ENCODE measurements around the gene TRMT2A. TPM values are rescaled to one million over a fixed set of nuclear protein-coding genes. Genes with fewer than 3 reads are reported as not detected.

Gene TRMT2A
- total and polyA plus RNA-seq, 2 of the 8 experiments (the other 6 are each of a cell fraction or from before 2014, with no cell fraction given): 44.9 to 50.3 TPM

DNA sequence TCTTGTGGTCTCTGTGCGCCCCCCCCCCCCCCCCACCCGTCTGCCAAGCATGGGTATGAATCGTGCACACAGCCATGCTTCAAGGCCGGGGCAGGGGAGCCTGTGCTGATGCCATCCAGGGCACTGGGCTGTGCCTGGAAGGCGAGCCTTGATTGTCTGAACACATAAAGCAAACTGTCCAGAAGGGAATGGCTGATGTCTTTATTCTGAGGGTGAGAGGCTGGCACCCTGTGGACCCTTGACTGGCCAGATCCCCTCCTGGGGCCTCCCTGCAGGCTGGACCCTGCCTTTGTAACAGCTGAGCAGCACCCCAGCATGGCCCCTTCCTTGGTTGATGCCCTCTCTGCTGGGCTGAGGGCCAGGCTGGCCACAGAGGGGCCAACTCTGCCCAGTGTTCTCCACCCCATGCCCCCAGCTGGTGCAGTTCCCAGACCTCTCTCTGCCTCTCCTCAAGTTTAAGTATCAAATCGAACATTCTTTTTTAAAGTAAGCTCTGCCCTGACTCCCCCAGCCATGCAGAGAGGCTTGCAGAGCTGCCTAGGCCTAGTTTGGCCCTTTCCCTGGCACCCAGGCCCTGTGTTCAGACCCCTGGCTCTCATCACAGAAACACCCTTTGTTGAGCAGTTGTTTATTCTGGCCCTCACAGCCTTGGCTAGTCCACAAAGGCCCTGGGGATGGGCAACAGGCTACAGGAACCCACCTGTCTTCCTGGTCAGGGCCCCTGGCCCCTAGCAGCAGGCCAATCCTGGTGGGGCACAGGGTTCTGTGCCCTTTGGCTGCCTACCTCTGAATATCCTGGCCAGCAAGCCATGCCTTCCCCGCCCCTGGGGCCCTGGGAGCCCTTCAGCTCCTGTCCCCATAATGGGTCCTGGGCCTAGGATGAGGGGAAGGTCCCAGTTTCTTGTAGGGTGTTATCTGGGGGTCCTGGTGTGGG, 5.1 kb downstream of the TRMT2A start:
- Histone ChIP-seq H2BK5ac (ENCODE audit: low read depth, low read length) (no peak overlapping the region), H3K79me1 (ENCODE audit: low read depth, low read length) (peaks cover 6% of the 10 kb centered on the region; the same call in 1 of the 2 replicates), H4K20me1 (replicated peaks in 1 of 2; ENCODE audit: control insufficient read depth in 1 of 2, insufficient read depth in 2 of 2, low read length in 2 of 2) (peaks cover 16 to 29% of the 10 kb centered on the region in 2 experiments), H3K4ac (replicated peaks; ENCODE audit: insufficient read length, low read depth, low read length) (no peak overlapping the region), H3K27me3 (replicated peaks in 1 of 4; ENCODE audit: control insufficient read depth in 3 of 4, extremely low read depth in 1 of 4, insufficient read depth in 3 of 4, low read length in 3 of 4) (no peaks in the 10 kb centered on the region), H3K18ac (ENCODE audit: extremely low read depth, low read length) (no peak overlapping the region), H3K23ac (ENCODE audit: insufficient read length) (no peak overlapping the region), H3K56ac (replicated peaks; ENCODE audit: insufficient read length, low read depth, low read length) (no peak overlapping the region), H3K9ac (replicated peaks in 1 of 4; ENCODE audit: extremely low read depth in 1 of 4, low read depth in 3 of 4, low read length in 3 of 4) (no peak overlapping the region), H2BK12ac (ENCODE audit: low read depth, low read length) (no peak overlapping the region), H3K14ac (ENCODE audit: insufficient read length) (no peak overlapping the region), H3K23me2 (ENCODE audit: low read depth, low read length) (no peaks in the 10 kb centered on the region; the same call in 1 of the 2 replicates), H3K27ac (ENCODE audit: low read depth, low read length) (0 out of 2 replicates have a peak overlapping the region, but pooled peaks have one; percentile 8), H2BK20ac (ENCODE audit: low read length) (no peak overlapping the region), H2BK120ac (replicated peaks; ENCODE audit: low read depth, low read length) (no peak overlapping the region), H3K79me2 (ENCODE audit: control insufficient read depth in 1 of 2, insufficient read depth in 2 of 2, low read length in 2 of 2) (peaks cover 0 to 16% of the 10 kb centered on the region in 2 experiments; a peak in 1 of 4 replicates), H4K5ac (ENCODE audit: insufficient read length, low read depth, low read length) (no peak overlapping the region), H3K4me1 (replicated peaks in 1 of 4; ENCODE audit: control insufficient read depth in 3 of 4, insufficient read depth in 4 of 4, low read length in 3 of 4) (no peaks in the 10 kb centered on the region), H3K36me3 (ENCODE audit: control insufficient read depth in 2 of 4, insufficient read depth in 4 of 4, low read length in 3 of 4) (peaks cover 37 to 53% (median 50%) of the 10 kb centered on the region in 4 experiments), H4K8ac (ENCODE audit: extremely low read depth, insufficient read depth, low read length) (peak overlapping the region; percentile 12; the same call in 1 of the 2 replicates), H2AFZ (ENCODE audit: low read length) (no peak overlapping the region), H4K91ac (replicated peaks; ENCODE audit: insufficient read length, low read length) (no peak overlapping the region), H3K4me3 (ENCODE audit: extremely low read depth in 1 of 4, insufficient read depth in 2 of 4, low read depth in 3 of 4, low read length in 4 of 4) (no peak overlapping the region), H3K9me3 (ENCODE audit: insufficient read depth in 2 of 2, low read depth in 1 of 2, low read length in 1 of 2) (no peaks in the 10 kb centered on the region), H2BK15ac (ENCODE audit: low read length) (no peak overlapping the region), H3K4me2 (ENCODE audit: insufficient read depth in 1 of 2, low read depth in 2 of 2, low read length in 2 of 2) (no peak overlapping the region), H2AK5ac (ENCODE audit: low read depth, low read length) (no peak overlapping the region)
- ChIA-PET POLR2A (ENCODE audit: partially characterized antibody) (interaction anchor here (0.6 to 22.7 kb wide), 11 partner anchors 9 to 239 kb away, joined by 3 to 598 read pairs (median 8); partner anchors contain the start of genes DGCR8 and ZDHHC8), CTCF (ENCODE audit: partially characterized antibody) (interaction anchor here (0.5 to 3.2 kb wide), 10 partner anchors 9 to 1779 kb away, joined by 3 to 23 read pairs (median 4); no protein-coding TSS in a partner anchor)
- 74% methylated on average over 6 of the region's 7 CpGs; no CpG with 5 or more reads in 1 of the 2 experiments for WGBS, 2 experiments (ENCODE audit: extremely low coverage in 1 of 2, insufficient coverage in 1 of 2, insufficient read length in 1 of 2, insufficient replicate concordance in 2 of 2, low coverage in 1 of 2, low lambda C conversion rate in 2 of 2, missing lambda C conversion rate in 1 of 2)
- FAIRE-seq: no peak
- no peak for TF ChIP-seq GTF2F1 (IDR thresholded peaks at IDR 0.05; ENCODE audit: borderline replicate concordance, low read depth, low read length)
- TF ChIP-seq POLR2A (IDR thresholded peaks at IDR 0.05; ENCODE audit: control extremely low read depth in 1 of 2, low read depth in 2 of 2, low read length in 2 of 2): peak; percentile 36 to 61; a peak in 2 of 3 replicates
- TF ChIP-seq NRF1 (IDR thresholded peaks at IDR 0.05; ENCODE audit: low read depth, low read length): no peak
- no peak for TF ChIP-seq KDM1A (IDR thresholded peaks at IDR 0.05; ENCODE audit: borderline replicate concordance, low read length)
- no peak for TF ChIP-seq RXRA (IDR thresholded peaks at IDR 0.05; ENCODE audit: insufficient read depth, low read depth, low read length)
- no peak for TF ChIP-seq CHD2 (IDR thresholded peaks at IDR 0.05; ENCODE audit: low read length)
- peak; percentile 81 for TF ChIP-seq POLR2AphosphoS5 (IDR thresholded peaks at IDR 0.05; ENCODE audit: low read depth, low read length)
- DNase-seq (ENCODE audit: low read depth in 1 of 2, low spot score in 2 of 2): no peak
